Thoracic aorta (tissue), 2 donors: ENCODE results near the gene EBI3. TPM values are rescaled to one million over a fixed set of nuclear protein-coding genes. Genes with fewer than 3 reads are reported as not detected.

Experiments used
- ATAC-seq: fragments of 150-250 bp; one replicate; pipeline ENCODE4 v1.8.0; 2017; ENCODE audit warnings: low read depth; ENCODE audit not compliant: insufficient number of reproducible peaks, low FRiP score
- DNase-seq: peaks from one replicate; pipeline ENCODE4 v3.0.0-alpha.2; 2020; ENCODE audit warnings: low spot score
- H3K27ac ChIP-seq, 2 donors: fragments of 200-600 bp; sonication (generic); 1 replicate in 1 of 2; 2 replicates in 1 of 2; pipeline ENCODE4 v1.5.1; 2016; ENCODE audit warnings: mild to moderate bottlenecking in 2 of 2, moderate library complexity in 2 of 2
- H3K27me3 ChIP-seq: fragments of 200-600 bp; sonication (generic); replicated peaks from 2 replicates; pipeline ENCODE4 v1.6.0; 2016; ENCODE audit warnings: mild to moderate bottlenecking; ENCODE audit not compliant: insufficient read depth
- H3K36me3 ChIP-seq: fragments of 200-600 bp; sonication (generic); one replicate; pipeline ENCODE4 v1.5.1; 2016
- H3K4me1 ChIP-seq, 2 donors: fragments of 200-600 bp; sonication (generic); 1 replicate in 1 of 2; 2 replicates in 1 of 2; pipeline versions ENCODE4 v1.5.1 to v1.6.0; 2016; ENCODE audit warnings: low read depth in 2 of 2, mild to moderate bottlenecking in 1 of 2; ENCODE audit not compliant: control insufficient read depth in 1 of 2
- H3K4me3 ChIP-seq: fragments of 200-600 bp; sonication (generic); 2 replicates; pipeline ENCODE4 v1.5.1; 2016; ENCODE audit warnings: mild to moderate bottlenecking
- H3K9me3 ChIP-seq: fragments of 200-600 bp; sonication (generic); 2 replicates; pipeline ENCODE4 v1.5.1; 2016
- total RNA-seq, 2 donors: library from RNA; depleted of rRNA; stranded (reverse); fragments of >200 nt; gene quantifications; one replicate each; pipeline versions ENCODE4 v1.1.0 to v1.2.3, GENCODE V29; 2016
- TF ChIP-seq, protein P1 (sequence below): fragments of 200-600 bp; sonication (generic); IDR thresholded peaks from one replicate; pipeline ENCODE4 v1.5.1; 2019; ENCODE audit warnings: antibody characterized with exemption

The EBI3 gene
- total RNA-seq = 10 to 100 TPM in 1 of 2 donors, 1 to 10 TPM in 1; 1.9 to 16.1 TPM

- no peaks in the 10 kb centered on the region for H3K36me3 ChIP-seq
- H3K27ac ChIP-seq = no peak within 1 kb of the TSS
- no peaks in the 10 kb centered on the region for H3K27me3 ChIP-seq
- H3K4me3 ChIP-seq = peak within 1 kb of the TSS; percentile 42
- ATAC-seq = no peak
- DNase-seq = no peak
- H3K4me1 ChIP-seq = peaks cover 0 to 3% of the 10 kb centered on the region in 2 donors
- TF ChIP-seq, protein P1, sequence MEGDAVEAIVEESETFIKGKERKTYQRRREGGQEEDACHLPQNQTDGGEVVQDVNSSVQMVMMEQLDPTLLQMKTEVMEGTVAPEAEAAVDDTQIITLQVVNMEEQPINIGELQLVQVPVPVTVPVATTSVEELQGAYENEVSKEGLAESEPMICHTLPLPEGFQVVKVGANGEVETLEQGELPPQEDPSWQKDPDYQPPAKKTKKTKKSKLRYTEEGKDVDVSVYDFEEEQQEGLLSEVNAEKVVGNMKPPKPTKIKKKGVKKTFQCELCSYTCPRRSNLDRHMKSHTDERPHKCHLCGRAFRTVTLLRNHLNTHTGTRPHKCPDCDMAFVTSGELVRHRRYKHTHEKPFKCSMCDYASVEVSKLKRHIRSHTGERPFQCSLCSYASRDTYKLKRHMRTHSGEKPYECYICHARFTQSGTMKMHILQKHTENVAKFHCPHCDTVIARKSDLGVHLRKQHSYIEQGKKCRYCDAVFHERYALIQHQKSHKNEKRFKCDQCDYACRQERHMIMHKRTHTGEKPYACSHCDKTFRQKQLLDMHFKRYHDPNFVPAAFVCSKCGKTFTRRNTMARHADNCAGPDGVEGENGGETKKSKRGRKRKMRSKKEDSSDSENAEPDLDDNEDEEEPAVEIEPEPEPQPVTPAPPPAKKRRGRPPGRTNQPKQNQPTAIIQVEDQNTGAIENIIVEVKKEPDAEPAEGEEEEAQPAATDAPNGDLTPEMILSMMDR = no peak
- H3K9me3 ChIP-seq = no peaks in the 10 kb centered on the region
These were observed at the start of gene EBI3 for GRCh38 chr19:4229179-4229931. Gene EBI3, plus strand, starts transcription at chr19:4229523. Its CDS starts 28 bp downstream, at chr19:4229551.

DNA sequence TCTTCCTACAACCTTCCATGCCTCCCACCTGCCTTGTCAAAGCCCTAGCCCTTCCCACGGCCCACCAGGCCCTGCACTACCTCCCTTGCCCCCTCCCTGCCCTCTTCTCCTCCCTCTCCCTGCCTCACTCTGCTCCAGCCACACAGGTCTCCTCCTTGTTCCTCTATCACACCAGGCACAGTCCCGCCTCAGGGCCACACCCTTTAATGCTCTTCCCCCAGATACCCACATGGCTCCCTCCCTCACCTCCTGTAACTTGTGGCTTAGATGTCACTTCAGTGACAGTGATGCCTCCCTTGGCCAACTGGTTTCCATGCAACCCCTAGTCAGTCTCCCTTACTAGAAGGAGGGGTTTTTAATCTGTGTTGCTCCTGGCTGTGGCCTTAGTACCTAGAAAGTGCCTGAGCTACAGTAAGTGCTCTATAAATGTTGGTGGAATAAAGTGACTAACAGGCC, 48.2 kb upstream of the EBI3 start:
- TF ChIP-seq, protein P1 = no peak
- H3K27me3 ChIP-seq = no peaks in the 10 kb centered on the region
- no peak overlapping the region for H3K27ac ChIP-seq
- peaks cover 8 to 17% of the 10 kb centered on the region in 2 donors for H3K4me1 ChIP-seq
- peak overlapping the region; percentile 92 for H3K4me3 ChIP-seq
- ATAC-seq (no peak), DNase-seq (no peak)
- no peaks in the 10 kb centered on the region for H3K9me3 ChIP-seq
- H3K36me3 ChIP-seq = peaks cover 12% of the 10 kb centered on the region

DNA sequence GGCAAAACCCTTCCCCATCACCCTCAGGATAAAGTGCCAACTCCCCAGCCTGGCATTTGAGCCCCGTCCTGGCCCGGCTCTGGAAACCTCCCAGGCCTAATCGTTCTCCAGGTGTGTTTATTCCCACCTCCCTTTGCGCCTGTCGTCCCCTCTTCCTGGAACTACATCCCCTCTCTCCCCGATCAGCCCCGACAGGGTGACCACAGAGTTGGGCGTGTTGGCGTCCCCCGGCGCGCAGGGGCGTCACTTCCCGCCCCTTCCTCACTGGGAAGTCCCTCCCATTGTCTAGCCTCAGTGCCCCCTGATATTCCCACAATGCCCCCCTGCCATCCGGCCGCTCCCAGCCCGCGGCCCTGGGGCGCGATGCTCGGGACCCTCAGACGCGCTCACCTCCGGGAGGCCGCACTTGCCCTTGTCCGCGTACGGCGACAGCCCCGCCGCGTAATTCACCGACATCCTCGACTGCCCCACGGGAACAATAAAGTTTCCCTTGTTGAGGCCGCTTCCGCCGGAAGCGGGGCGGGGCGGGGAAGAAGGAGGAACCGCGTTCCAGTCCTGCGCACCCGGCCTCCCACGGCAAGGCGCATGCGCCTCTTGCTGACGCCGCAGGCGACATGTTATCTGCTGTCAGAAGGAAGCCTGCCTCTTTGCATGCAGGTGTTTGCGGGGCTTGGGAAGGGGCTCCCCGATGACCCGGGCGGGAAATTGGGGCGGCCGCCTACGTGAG, 47.1 kb upstream of the EBI3 start, which contains the start of the genes ANKRD24 and SIRT6:
TSS of gene ANKRD24 (plus strand) at position 606 of the 727 bp plus-strand sequence. CDS start 3,737 bp downstream, outside the sequence.
TSS of gene SIRT6 (minus strand) at position 480 of the 727 bp plus-strand sequence. CDS start at position 456, 24 bp downstream.
- Histone ChIP-seq H3K27me3 (no peaks in the 10 kb centered on the region), H3K4me1 (peaks cover 8 to 17% of the 10 kb centered on the region in 2 donors), H3K9me3 (no peaks in the 10 kb centered on the region), H3K27ac (peak within 1 kb of the TSS; percentile 63 to 74), H3K4me3 (peak within 1 kb of the TSS; percentile 92), H3K36me3 (peaks cover 7% of the 10 kb centered on the region)
- ATAC-seq (peak; percentile 75), DNase-seq (peak; percentile 70)
- TF ChIP-seq, protein P1 = no peak

DNA sequence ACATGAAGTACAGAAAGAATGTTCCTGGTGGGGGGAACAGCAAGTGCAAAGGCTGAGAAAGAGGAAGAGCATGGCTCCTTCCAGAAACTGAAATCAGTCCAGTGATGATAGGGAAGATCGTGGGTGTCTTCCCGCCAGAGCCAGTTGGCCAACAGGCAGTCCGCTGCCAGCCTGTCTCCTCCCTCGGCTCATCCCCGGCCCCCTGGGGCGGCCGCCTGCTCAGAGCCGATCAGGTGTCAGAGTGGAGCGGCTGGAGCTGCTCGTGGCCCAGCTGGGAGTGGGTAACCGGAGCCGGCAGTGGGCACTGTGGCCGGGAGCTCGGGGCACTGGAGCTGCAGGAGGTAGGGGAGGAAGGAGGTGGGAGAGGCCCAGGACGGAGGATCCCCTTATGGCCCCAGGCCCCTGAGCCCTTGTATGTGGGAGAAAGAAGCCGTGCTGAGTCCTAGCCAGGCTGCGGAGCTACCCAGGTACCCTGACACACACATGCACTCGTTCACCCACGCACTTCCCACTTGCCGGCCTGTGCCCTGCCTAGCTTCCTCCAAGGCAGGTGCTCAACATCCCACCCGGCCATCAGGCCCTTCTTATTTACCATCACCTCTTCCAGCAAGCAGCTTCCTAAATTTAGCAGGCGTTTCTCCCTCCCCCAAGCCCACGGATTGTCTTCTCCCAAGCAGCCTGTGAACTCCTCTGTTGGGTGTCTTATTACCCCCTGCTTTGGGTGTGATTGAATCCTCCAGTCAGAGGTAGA, 45.2 kb upstream of the EBI3 start:
- TF ChIP-seq, protein P1 = no peak
- H3K9me3 ChIP-seq = no peaks in the 10 kb centered on the region
- ATAC-seq = no peak

More for the DNA sequence above, 45.2 kb upstream of the EBI3 start:
- peaks cover under 1% of the 10 kb centered on the region for H3K36me3 ChIP-seq
- no peak overlapping the region for H3K27ac ChIP-seq
- H3K4me3 ChIP-seq = no peak overlapping the region
- DNase-seq = no peak
- H3K27me3 ChIP-seq = no peaks in the 10 kb centered on the region
- H3K4me1 ChIP-seq = peaks cover 8 to 17% of the 10 kb centered on the region in 2 donors
